ENCODE data around the gene CERS1.
"Not testable (repeated sequence)": the region's sequence is repeated elsewhere in the genome, so short reads cannot be mapped to it uniquely, and the experiment has no call there.

The CERS1 gene

GRCh38 chr19:18919086-18919899, 23.3 kb upstream of the CERS1 start, which contains the start of the genes COPE and DDX49:
Gene COPE, minus strand, starts transcription at chr19:18919387. Its CDS starts 39 bp downstream, at chr19:18919348.
Gene DDX49, plus strand, starts transcription at chr19:18919715. Its CDS starts 27 bp downstream, at chr19:18919742.
- peak; percentile 99 for DNase-seq

- DNase-seq: not testable (repeated sequence)
These were observed 21.6 kb upstream of the CERS1 start for GRCh38 chr19:18917593-18917992.

DNA sequence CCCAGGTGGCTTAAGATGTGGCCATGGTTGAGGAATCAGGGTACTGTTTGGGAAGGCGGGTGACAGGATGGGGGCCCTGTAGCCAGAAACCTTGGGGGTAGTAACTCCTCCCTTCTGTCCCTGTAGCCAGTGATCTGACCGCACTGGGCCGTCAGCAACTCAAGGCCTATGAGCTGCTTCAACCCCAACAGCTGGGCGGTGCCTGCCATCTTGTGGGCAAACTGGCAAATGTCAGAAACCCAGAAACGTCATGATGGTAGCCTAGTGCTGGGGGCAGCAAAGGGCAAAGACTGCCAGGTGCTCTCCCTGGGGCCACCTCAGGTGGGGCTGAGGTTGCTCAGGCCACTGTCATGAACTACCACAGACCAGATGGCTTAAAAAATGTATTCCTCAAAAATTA, 19.7 kb upstream of the CERS1 start:
- DNase-seq: peak in 1 of 2 experiments; percentile 56

DNA sequence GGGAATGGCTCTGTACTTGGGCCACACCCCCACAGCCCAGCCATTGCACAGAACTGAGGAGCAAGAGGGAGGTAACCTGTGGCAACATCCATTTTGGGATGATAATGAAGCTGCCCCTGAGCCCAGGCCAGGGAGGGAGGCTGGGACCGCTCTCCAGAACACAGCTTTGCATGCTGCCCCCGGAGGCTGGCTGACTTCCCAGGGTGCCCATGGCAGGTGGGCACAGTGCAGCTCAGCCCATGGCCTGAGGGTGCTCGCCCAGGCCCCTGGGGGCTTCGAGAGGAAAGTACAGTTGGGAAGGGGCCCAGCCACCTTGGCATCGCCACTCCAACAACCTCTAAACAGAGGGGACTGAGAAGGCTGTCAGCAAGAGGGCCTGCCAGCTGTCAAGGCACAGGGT, 17.5 kb upstream of the CERS1 start:
- DNase-seq: no peak

DNA sequence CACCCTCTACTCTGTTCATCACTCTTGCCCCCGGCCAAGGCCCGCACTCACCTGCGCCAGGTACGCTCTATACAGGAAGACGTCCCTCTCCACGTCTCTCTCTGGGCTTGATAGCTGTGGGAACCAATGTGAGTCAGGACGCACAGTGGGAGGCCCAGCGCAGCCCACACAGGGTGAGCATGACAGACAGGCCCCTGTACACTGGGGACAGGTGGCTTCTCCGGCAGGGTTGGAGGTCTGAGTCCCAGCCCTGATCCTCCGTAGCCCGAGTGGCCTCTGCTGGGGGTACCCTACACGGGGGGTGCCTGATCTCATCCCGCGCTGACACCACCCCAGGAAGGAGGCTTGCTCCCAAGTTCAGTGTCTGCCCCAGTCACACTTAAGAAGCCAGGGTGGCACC, 17.0 kb upstream of the CERS1 start:
- DNase-seq: no peak

- no peak for DNase-seq
These were observed 15.0 kb upstream of the CERS1 start for GRCh38 chr19:18910801-18911436.

DNA sequence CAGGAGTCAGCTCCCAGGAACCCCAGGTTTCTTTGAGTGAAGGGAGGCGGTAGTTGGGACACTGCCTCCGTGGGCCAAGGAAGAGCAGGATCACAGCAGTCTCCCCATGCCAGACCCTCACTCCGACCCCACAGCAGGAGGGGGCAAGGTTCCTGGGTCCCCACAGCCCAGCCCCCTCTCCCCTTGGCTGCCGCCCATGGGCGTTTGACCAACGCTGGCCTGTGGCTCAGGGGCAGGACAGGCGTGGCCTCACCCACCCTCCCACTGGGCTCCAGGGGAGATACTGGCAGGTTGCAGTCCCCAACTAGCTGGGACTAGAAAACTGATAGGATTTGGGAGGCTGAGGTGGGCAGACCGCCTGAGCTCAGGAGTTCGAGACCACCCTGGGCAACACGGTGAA, 14.1 kb upstream of the CERS1 start:
- DNase-seq: no peak

DNA sequence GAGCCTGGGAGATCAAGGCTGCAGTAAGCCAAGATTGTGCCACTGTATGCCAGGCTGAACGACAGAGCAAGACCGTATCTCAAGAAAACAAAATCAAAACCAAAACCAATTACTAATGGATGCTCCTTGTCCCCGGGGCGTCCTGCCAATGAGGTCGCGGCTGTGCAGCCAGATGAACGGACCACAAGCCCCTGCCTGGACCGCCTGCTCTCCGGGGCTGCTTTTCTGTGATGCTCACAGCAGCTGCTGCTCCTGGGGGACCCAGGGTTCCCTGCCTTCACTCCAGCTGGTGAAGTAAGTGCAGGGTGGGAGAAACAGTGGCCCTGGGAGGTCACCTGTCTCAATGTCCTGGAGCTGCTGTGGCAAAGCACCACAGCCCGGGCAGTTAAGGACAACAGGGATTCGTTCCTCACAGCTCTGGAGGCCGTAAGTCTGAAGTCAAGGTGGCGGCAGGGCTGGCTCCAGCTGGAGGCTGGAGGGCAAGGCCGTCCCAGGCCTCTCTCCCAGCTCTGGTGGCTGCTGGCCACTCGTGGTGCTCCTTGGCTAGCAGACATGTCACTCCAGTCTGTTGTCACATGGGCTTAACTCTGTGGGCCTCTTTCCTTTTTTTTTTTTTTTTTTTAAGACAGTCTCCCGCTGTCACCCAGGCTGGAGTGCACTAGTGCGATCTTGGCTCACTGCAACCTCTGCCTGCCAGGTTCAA, 13.1 kb upstream of the CERS1 start:
- DNase-seq: no peak

DNA sequence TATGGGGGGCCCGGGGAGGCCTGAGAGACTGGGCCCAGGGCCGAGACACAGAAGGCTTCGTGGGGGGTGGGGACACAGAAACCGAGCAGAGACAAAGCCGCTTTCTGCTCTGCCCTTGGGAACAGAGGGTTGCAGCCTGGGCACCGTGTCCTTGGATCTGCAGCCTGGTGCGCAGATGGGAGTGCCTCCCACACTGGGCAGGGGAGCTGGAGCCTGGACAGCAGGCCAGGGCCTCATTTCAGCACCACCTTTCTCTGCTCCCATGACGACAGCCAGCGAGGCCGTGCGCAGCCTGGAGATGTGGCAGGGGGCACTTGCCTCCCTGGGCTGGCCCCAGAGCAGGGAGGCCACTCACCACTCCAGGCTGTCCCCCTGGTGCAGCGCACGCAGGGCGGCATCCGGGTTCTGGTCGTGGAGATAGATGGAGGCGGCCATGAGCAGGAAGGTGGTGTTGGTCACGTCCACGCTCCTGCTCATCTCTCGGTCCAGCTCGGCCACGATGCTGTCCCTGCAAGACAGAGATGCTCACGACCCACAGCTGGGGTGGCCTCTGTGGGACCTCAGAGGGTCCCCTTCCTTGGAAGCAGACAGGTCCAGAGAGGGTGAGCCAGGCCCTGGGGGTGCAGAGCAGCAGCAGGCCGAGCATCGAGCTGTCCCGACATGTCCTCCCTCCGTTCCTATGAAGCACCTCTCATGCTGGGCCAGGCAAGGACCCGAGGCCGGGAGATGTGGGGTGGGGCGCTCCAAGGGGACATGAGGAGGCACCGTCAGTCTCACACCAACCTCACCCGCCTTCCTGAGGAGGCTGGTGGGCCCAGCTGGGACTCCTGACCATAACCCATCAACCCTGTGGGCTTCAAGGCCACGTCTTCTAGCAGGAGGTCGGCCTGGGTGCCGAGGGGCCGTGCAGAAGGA, 10.9 kb upstream of the CERS1 start:
- no peak for DNase-seq

- DNase-seq: no peak
These were observed 9.7 kb upstream of the CERS1 start for GRCh38 chr19:18905513-18906236.

DNA sequence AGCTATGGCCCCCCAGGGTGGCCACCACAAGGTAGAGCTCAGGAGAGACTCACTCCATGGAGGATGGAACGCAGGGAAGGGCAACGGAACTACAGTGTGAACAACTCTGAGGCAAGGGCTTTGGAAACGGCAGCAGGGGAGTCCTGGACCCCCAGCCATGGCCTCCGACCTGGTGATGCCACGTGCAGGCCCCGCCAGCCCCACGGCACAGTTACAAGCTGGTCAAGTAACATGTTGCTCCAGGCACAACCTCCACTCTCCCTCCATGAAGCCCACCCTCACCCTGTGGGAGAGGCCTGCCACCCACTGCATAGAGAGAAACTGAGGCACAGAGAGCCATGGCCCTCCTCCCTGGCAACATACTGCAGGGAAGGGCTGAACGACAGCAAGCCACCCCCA, 9.1 kb upstream of the CERS1 start:
- no peak for DNase-seq

DNA sequence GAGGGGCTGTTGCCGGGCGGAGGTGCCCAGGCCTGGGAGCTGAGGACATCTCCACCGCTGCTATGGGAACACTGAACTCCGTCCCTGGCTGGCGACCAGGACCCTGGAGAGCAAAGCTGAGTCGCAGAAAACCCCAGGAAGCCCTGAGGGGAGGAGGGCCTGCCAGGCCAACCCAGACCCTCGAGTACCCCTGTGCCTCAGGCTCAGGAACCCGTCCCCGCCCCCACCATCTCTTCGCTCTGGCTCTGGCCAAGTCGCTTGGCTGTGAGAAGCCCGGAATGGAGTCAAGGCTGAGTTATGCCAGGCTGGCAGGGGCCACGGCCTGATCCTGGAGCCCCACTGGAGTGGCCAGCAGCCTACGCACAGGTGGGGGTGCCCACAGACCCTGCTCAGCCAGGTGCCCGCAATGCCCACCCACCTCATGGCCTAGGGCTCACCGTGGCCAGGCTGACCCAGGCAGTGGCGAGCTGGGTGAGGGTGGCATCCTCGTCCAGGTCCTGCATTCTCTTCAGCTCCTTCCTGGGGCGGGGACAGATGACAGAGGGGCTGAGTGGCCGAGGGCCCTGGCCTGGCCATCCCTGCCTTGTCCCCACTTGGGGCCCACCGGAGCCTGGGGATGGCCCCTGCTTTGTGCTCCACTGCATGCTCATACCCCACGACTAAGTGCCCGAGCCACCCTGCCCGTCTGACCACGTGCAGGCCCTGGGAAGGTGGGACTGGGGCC, 8.5 kb upstream of the CERS1 start:
- no peak for DNase-seq

DNA sequence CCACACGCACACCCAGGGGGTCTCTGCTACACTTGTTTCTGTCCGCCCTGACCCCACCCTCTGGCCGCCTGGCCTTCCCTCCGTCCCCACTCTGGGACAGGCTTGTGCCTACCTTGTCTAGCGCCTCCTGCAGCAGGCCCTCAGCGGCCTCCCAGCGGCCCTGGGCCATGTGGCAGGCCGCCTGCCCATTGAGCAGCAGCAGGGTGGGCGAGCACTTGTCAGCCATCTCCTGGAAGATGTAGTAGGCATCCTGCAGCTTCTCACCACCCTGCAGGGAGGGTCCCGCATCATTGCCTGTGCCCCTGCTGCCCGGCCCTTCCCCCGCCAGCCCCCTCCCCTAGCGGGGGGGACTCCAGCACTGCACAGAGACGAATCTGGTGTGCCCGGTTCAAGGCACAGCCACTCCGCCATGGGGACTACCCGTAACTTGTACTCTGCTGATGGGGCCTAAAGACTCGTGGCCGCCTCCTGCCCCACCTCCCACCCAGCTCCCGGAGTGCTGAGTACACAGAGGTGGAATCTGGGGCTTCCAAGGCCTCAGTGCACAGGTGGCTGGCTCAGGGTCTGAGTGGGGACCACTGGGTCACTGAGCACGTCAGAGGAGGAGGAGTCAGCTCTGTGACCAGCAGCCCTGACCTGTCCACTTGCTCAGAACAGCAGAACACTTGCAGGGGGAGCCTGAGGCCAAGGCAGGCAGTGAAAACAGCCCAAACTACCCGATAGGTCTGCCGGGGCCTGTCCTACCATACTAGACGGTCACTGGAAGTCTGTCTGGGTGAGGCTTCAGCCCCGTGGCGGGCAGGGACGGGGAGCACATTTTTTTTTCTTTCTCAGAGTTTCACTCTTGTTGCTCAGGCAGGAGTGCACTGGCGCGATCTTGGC, 7.4 kb upstream of the CERS1 start:
- DNase-seq: no peak

GRCh38 chr19:18902519-18902918, 6.6 kb upstream of the CERS1 start:
- not testable (repeated sequence) for DNase-seq

- DNase-seq: no peak
These were observed 5.5 kb upstream of the CERS1 start for GRCh38 chr19:18901491-18901890.

GRCh38 chr19:18900700-18901481, 4.9 kb upstream of the CERS1 start:
- no peak for DNase-seq

GRCh38 chr19:18899624-18900560, 3.9 kb upstream of the CERS1 start:
- DNase-seq: no peak

Data from NCI-H446 (cell line).